ENCODE measurements around the gene S100A16.

The S100A16 gene

GRCh38 chr1:153561466-153561985 lies 51.4 kb downstream of the S100A16 start:
- in situ Hi-C loops (cut with HindIII; ENCODE audit: low sequenced_read_pairs): no loop called here
- no peak for DNase-seq (ENCODE audit: low read depth, low spot score)
- TF ChIP-seq CTCF (IDR thresholded peaks at IDR 0.05; ENCODE audit: low read depth, low read length): no peak
- no peak overlapping the region for H3K4me3 ChIP-seq (ENCODE audit: low read depth, low read length)

- DNase-seq (ENCODE audit: low read depth, low spot score): no peak
- in situ Hi-C loops (cut with HindIII; ENCODE audit: low sequenced_read_pairs): no loop called here
- no peak for TF ChIP-seq CTCF (IDR thresholded peaks at IDR 0.05; ENCODE audit: low read depth, low read length)
- no peak overlapping the region for H3K4me3 ChIP-seq (ENCODE audit: low read depth, low read length)
Measured at GRCh38 chr1:153560771-153561465, 52.0 kb downstream of the S100A16 start.

GRCh38 chr1:153560241-153560640 lies 52.7 kb downstream of the S100A16 start:
- no peak for DNase-seq (ENCODE audit: low read depth, low spot score)
- no peak for TF ChIP-seq CTCF (IDR thresholded peaks at IDR 0.05; ENCODE audit: low read depth, low read length)
- no peak overlapping the region for H3K4me3 ChIP-seq (ENCODE audit: low read depth, low read length)
- in situ Hi-C loops (cut with HindIII; ENCODE audit: low sequenced_read_pairs): no loop called here

- no peak for TF ChIP-seq CTCF (IDR thresholded peaks at IDR 0.05; ENCODE audit: low read depth, low read length)
- in situ Hi-C loops (cut with HindIII; ENCODE audit: low sequenced_read_pairs): no loop called here
- H3K4me3 ChIP-seq (ENCODE audit: low read depth, low read length): no peak overlapping the region
- no peak for DNase-seq (ENCODE audit: low read depth, low spot score)
Measured at GRCh38 chr1:153557877-153558276, 55.1 kb downstream of the S100A16 start.

Data from astrocyte of the spinal cord (primary cell).